GM21619 (cell line): ENCODE results near the gene BNIP3.
"Not testable (repeated sequence)": the region's sequence is repeated elsewhere in the genome, so short reads cannot be mapped to it uniquely, and the experiment has no call there.

Experiments used
- ATAC-seq: cut with Tn5 transposase; IDR thresholded peaks from one replicate; pipeline ENCODE4 v1.9.1; 2021; ENCODE audit not compliant: unreplicated experiment

Gene BNIP3

GRCh38 chr10:131930586-131931330 is 51.0 kb downstream of the BNIP3 start:
- ATAC-seq = no peak

- no peak for ATAC-seq
Observed at GRCh38 chr10:131930150-131930549, 51.6 kb downstream of the BNIP3 start.

DNA sequence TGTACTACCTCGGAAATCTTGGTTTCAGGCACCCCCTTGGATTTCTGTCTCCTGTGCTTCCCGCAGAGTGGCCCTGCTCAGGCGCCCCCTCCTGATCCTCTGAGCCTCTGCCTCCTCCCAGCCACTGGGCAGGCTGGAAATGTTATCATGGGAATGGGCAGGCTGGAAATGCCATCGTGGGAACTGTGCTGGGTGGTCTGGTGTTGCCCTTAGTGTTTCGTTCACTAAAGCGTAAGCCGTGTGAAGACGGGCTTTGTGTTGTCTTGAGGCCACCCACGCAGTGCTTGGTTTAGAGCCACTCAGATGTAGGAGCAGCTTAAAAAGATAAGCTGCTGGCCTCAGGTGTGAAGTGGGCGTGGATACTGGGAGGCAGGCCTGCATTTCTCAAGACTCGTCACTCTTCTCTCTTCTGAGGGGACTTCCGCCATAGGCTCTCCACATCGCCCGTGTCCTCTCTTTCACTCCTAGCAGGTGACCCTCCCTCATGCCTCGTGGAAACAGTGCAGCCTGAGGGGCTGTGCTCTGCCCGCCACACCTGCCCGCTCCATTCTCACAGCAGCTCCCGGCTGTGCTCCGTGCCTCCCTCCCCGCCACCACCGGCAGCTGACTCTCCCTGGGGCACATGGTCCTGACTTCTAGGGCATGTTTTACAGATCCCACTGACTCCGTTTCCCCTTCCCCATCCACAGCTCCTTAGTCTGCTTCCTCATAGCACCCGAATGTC is 52.4 kb downstream of the BNIP3 start:
- ATAC-seq = no peak

DNA sequence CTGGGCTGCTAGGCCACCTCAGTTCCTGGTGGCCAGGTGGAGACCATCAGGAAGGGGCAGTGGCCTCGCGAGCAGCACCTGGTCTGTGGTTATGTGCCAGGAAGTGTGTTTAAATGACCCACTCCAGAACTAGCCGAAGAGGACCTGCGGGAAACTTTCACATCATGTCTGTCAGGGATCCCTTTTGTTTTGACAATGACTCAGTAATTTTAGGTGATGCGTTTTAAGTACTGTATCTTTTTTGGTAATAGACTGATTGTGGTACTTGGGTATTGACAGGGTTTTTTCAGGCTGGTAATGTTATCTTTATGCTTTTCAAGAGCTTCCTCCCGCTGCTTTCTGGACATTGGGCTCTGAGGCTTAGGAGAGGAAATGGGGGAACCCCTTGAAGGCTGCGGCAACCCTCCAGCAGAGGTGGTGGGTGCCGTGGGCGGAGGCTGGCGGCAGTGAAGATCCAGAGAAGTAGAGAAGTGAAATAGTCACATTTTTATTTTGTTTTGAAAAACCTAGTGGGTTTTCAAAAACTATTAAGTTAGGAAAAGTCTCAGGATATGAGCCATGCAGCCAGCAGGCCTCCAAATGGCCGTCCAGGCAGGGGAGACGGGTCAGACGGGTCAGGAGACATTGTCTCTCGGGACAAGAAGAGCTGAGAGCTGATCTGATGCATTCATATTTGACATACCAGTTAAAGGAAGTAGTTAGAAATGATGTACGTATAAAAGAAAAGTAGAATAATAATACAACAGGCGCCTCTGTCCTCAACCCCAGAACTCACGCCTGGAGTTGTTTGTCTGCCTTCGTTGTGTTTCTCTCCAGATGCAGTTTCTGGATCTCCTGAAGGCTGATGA is 53.3 kb downstream of the BNIP3 start:
- ATAC-seq = peak; percentile 87

DNA sequence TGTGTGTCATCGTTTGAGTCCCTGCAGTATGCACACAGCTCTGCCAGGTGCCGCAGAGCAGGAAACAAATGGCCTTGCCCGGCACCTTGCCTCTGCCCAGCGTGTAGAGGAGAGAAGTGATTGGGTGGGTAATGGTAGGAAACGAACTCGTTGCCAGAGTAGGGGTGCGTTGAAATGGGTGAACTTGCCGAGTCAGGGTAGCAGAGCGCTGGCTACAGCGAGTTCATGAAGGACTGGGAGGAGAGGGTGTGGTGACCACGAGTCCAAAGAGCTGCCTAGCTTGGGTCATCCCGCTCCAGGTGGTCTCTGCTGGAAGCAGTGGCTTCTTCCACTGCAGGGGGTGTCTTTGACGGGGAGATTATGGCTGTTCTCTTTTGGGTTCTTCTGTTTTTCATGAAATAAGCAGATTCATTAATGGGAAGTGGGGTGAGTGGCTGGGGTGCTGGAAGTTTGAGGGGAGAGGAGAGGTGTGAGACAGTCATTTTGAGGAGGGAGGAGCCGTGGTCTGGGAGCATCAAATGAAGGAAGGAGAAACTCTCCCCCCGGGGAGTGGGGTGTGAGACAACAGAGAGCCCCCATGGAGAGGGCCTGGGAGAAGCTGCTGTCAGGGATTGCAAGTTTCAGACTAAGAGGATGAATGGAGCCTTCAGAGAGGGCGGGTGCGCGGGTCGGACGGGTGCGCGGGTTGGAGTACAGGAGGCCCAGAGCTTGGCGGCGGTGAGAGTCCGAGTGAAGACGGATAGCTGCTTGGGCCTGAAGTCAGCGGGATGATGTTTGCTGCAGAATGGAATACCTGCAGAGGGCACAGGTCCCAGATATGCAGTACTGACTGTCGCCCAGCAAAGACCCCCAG is 54.8 kb downstream of the BNIP3 start:
- ATAC-seq = no peak

DNA sequence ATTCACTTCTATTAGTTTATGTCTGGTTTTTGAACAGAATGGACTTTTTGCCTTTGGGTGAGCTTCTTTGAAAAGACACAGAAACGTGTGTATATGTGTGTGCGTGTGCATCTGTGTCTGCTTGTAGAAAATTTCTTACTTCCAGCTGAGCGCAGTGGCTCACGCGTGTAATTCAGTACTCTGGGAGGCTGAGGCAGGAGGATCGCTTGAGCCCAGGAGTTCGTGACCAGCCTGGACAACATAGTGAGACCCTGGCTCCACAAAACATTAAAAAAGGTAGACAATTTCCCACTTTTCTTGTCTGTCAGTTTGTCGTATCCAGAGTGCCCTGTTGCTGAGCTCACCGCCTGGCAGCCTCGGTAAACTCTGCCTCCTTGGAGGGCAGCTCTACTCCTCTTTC is 55.5 kb downstream of the BNIP3 start:
- ATAC-seq = no peak

DNA sequence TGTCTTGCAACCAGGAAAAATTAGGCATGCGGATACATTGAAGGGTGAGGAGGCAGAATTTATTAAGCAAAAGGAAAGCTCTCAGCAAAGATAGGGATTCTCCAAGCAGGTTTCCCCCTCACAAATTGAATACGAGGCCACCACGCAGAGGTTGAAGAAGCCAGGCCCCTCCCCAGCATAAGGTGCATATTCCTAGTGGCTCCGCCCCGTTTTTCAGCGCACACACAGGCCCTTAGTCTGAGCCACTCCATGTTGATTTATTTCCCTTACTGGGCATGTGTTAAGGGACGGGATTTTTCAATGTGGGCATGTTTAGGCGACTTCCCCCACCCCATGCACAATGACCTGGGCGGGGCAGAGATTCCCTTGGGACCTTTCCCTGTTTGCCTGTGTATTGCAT is 56.0 kb downstream of the BNIP3 start:
- ATAC-seq = no peak

GRCh38 chr10:131925011-131925649 is 56.6 kb downstream of the BNIP3 start:
- ATAC-seq = no peak

DNA sequence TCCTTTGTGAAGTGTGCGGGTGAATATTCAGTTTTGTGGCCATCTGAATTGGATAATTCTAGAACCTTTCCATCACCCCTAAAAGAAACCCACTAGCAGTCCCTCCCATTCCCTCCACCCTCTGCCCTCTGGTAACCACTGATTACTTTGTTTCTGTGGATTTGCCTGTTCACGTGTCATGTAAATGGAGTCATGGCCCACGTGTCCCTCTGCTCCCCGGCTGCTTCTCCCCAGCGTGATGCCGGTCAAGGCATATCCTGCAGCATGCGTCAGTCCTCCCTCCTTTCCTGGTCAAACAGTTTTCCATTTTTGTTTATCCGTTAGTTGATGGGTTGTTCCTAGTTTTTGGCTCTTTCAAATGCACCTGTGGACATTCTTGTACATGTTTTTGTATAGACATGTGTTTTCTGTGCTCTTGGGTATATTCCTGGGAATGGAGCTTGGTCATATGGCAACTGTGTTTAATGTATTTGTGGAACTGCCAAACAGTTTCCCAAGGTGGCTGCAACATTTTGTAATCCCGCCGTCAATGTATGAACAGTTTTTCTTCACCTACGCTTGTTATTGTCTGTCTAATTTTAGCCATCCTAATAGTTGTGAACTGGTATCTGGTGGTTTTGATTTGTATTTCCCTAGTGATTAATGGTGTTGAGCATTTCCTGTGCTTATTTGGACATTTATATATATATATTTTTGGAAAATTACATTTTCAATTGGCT is 58.5 kb downstream of the BNIP3 start:
- ATAC-seq = no peak

DNA sequence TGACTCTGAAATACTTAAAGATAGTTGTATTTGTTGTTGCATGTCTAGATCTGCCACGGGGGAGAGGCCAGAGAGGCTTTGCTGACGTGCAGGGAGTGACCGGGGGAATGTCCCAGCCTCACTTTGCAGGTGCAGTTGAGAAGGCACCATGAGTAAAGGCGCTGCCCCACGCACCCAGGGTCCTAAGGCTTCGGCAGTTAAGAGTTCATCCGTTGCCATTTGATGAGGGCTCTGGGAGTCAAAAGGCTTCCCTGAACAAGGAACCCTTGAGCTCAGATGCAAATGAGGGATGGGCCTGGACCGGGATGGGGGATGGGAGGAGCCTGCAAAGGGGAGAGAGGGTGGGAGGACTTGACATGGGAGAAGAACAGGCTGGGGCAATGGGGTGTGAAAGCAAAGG is 60.5 kb downstream of the BNIP3 start:
- ATAC-seq = peak; percentile 75

GRCh38 chr10:131920693-131921092 is 61.0 kb downstream of the BNIP3 start:
- ATAC-seq = no peak

DNA sequence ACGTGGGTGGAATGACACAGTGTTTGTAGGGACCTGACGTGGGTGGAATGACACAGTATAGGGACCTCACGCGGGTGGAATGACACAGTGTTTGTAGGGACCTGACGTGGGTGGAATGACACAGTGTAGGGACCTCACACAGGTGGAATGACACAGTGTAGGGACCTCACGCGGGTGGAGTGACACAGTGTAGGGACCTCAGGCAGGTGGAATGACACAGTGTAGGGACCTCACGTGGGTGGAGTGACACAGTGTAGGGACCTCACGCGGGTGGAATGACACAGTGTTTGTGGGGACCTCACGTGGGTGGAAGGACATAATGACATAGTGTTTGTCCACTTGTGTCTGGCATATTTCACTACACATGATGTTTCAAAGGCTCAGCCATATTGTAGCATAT is 61.6 kb downstream of the BNIP3 start:
- no peak for ATAC-seq

DNA sequence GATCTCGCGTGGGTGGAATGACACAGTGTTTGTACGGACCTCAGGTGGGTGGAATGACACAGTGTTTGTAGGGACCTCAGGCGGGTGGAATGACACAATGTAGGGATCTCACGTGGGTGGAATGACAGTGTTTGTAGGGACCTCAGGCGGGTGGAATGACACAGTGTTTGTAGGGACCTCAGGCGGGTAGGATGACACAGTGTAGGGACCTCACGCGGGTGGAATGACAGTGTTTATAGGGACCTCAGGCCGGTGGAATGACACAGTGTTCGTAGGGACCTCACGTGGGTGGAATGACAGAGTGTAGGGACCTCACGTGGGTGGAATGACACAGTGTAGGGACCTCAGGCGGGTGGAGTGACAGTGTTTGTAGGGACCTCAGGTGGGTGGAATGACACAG is 62.3 kb downstream of the BNIP3 start:
- ATAC-seq = not testable (repeated sequence)
